ENCODE data around the gene DUXA.

The DUXA gene

GRCh38 chr19:57111329-57111644 lies 56.0 kb downstream of the DUXA start:
- no peak overlapping the region for H3K27ac ChIP-seq (ENCODE audit: low read depth, low read length, poor library complexity, severe bottlenecking)
- no peak overlapping the region for H2AFZ ChIP-seq (ENCODE audit: low read length)
- H3K4me1 ChIP-seq (ENCODE audit: insufficient read depth, low read length, severe bottlenecking), result no peaks in the 10 kb centered on the region
- H3K27me3 ChIP-seq (ENCODE audit: insufficient read depth, low read length), result no peaks in the 10 kb centered on the region
- peaks cover 17% of the 10 kb centered on the region for H3K9me3 ChIP-seq (ENCODE audit: low read length)
- H3F3A ChIP-seq (ENCODE audit: insufficient read depth, low read length), result no peaks in the 10 kb centered on the region
- no peak overlapping the region for H3K4me3 ChIP-seq (ENCODE audit: low read depth, low read length, poor library complexity, severe bottlenecking)
- no peak overlapping the region for H3K9ac ChIP-seq (ENCODE audit: low read length)
- no peak overlapping the region for H3K4me2 ChIP-seq (ENCODE audit: low read length)
- no peak for TF ChIP-seq CTCF (IDR thresholded peaks at IDR 0.05; ENCODE audit: low read length)
- TF ChIP-seq EZH2 (IDR thresholded peaks at IDR 0.05; ENCODE audit: borderline replicate concordance, low read length), result no peak
- no peaks in the 10 kb centered on the region for H3K79me2 ChIP-seq (ENCODE audit: insufficient read depth, low read length)
- no peaks in the 10 kb centered on the region for H3K9me2 ChIP-seq (ENCODE audit: low read depth, low read length)
- H4K20me1 ChIP-seq (ENCODE audit: insufficient read depth, low read length), result no peaks in the 10 kb centered on the region
- H3K36me3 ChIP-seq (ENCODE audit: insufficient read depth, low read length), result no peaks in the 10 kb centered on the region

DNA sequence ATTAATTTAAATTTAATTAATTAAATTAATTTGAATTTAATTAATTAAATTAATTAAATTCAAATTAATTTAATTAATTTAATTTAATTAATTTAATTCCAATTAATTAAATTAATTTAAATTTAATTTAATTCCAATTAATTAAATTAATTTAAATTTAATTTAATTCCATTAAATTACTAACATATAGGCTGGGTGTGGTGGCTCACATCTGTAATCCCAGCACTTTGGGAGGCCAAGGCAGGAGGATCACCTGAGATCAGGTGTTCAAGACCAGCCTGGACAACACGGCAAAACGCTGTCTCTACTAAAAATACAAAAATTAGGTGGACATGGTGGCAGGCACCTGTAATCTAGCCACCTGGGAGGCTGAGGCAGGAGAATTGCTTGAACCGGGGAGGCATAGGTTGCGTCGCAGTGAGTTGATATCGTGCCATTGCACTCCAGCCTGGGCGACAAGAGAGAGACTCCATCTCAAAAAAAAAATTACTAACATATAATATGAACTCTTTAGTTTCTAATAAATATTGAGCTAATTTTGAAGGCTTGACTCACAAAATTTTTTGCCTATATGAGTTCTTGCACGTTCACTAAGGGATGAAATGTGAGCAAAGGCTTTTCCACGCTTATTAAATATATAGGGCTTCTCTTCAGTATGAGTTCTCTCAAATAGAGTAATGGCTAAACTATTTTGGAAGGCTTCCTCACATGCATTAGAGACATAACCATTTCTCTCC lies 56.5 kb downstream of the DUXA start:
- H3F3A ChIP-seq (ENCODE audit: insufficient read depth, low read length), result no peaks in the 10 kb centered on the region
- H4K20me1 ChIP-seq (ENCODE audit: insufficient read depth, low read length), result no peaks in the 10 kb centered on the region
- no peak overlapping the region for H3K9ac ChIP-seq (ENCODE audit: low read length)
- H3K36me3 ChIP-seq (ENCODE audit: insufficient read depth, low read length), result no peaks in the 10 kb centered on the region
- TF ChIP-seq EZH2 (IDR thresholded peaks at IDR 0.05; ENCODE audit: borderline replicate concordance, low read length), result no peak
- TF ChIP-seq CTCF (IDR thresholded peaks at IDR 0.05; ENCODE audit: low read length), result no peak
- H3K27me3 ChIP-seq (ENCODE audit: insufficient read depth, low read length), result no peaks in the 10 kb centered on the region
- no peaks in the 10 kb centered on the region for H3K79me2 ChIP-seq (ENCODE audit: insufficient read depth, low read length)
- peaks cover 17% of the 10 kb centered on the region for H3K9me3 ChIP-seq (ENCODE audit: low read length)
- no peak overlapping the region for H2AFZ ChIP-seq (ENCODE audit: low read length)
- no peak overlapping the region for H3K4me3 ChIP-seq (ENCODE audit: low read depth, low read length, poor library complexity, severe bottlenecking)
- no peaks in the 10 kb centered on the region for H3K9me2 ChIP-seq (ENCODE audit: low read depth, low read length)
- H3K4me2 ChIP-seq (ENCODE audit: low read length), result no peak overlapping the region
- H3K4me1 ChIP-seq (ENCODE audit: insufficient read depth, low read length, severe bottlenecking), result no peaks in the 10 kb centered on the region
- H3K27ac ChIP-seq (ENCODE audit: low read depth, low read length, poor library complexity, severe bottlenecking), result no peak overlapping the region

- H3K9me3 ChIP-seq (ENCODE audit: low read length), result peaks cover 11% of the 10 kb centered on the region
Observed at GRCh38 chr19:57106722-57107235, 60.5 kb downstream of the DUXA start.

More at GRCh38 chr19:57106722-57107235, 60.5 kb downstream of the DUXA start:
- Histone ChIP-seq H3K79me2 (ENCODE audit: insufficient read depth, low read length) (no peaks in the 10 kb centered on the region), H3K9me2 (ENCODE audit: low read depth, low read length) (no peaks in the 10 kb centered on the region), H4K20me1 (ENCODE audit: insufficient read depth, low read length) (no peaks in the 10 kb centered on the region), H3K27ac (ENCODE audit: low read depth, low read length, poor library complexity, severe bottlenecking) (no peak overlapping the region), H3K4me1 (ENCODE audit: insufficient read depth, low read length, severe bottlenecking) (no peaks in the 10 kb centered on the region), H3K4me2 (ENCODE audit: low read length) (no peak overlapping the region), H3F3A (ENCODE audit: insufficient read depth, low read length) (no peaks in the 10 kb centered on the region), H3K36me3 (ENCODE audit: insufficient read depth, low read length) (no peaks in the 10 kb centered on the region), H3K27me3 (ENCODE audit: insufficient read depth, low read length) (no peaks in the 10 kb centered on the region), H2AFZ (ENCODE audit: low read length) (no peak overlapping the region), H3K4me3 (ENCODE audit: low read depth, low read length, poor library complexity, severe bottlenecking) (no peak overlapping the region), H3K9ac (ENCODE audit: low read length) (no peak overlapping the region)
- no peak for TF ChIP-seq EZH2 (IDR thresholded peaks at IDR 0.05; ENCODE audit: borderline replicate concordance, low read length)

Data from OCI-LY1 (cell line).